ENCODE results near the gene ACKR3. TPM values are rescaled to one million over a fixed set of nuclear protein-coding genes. Genes with fewer than 3 reads are reported as not detected.

The ACKR3 gene
- polyA plus RNA-seq, 1 donor from 2014 or later = 1.7 TPM

- Histone ChIP-seq H3K79me2 (replicated peaks; ENCODE audit: insufficient read depth, low read length) (no peaks in the 10 kb centered on the region), H3F3A (ENCODE audit: insufficient read depth, low read length, poor library complexity, severe bottlenecking) (no peaks in the 10 kb centered on the region), H4K20me1 (ENCODE audit: insufficient read depth) (no peaks in the 10 kb centered on the region), H3K4me3 (ENCODE audit: low read length) (no peak overlapping the region), H3K9ac (ENCODE audit: low read length) (no peak overlapping the region), H3K9me2 (ENCODE audit: insufficient read depth, low read length) (no peaks in the 10 kb centered on the region), H3K27ac (ENCODE audit: low read length) (no peak overlapping the region), H3K9me3 (ENCODE audit: low read length) (no peaks in the 10 kb centered on the region), H3K4me2 (ENCODE audit: low read length) (no peak overlapping the region), H3K27me3 (ENCODE audit: insufficient read depth, low read depth, low read length) (no peaks in the 10 kb centered on the region), H2AFZ (ENCODE audit: low read depth, low read length) (no peak overlapping the region), H3K36me3 (ENCODE audit: insufficient read depth, low read length) (no peaks in the 10 kb centered on the region)
- TF ChIP-seq EZH2 (IDR thresholded peaks at IDR 0.05; ENCODE audit: borderline replicate concordance, insufficient read depth, low read length, poor library complexity, severe bottlenecking) (no peak), CTCF (IDR thresholded peaks at IDR 0.05; ENCODE audit: poor library complexity, severe bottlenecking) (no peak)
These were observed 46.4 kb upstream of the ACKR3 start for GRCh38 chr2:236523249-236523648.

- Histone ChIP-seq H2AFZ (ENCODE audit: low read depth, low read length) (no peak overlapping the region), H3K36me3 (ENCODE audit: insufficient read depth, low read length) (no peaks in the 10 kb centered on the region), H3F3A (ENCODE audit: insufficient read depth, low read length, poor library complexity, severe bottlenecking) (no peaks in the 10 kb centered on the region), H3K27ac (ENCODE audit: low read length) (no peak overlapping the region), H3K9me3 (ENCODE audit: low read length) (no peaks in the 10 kb centered on the region), H3K4me2 (ENCODE audit: low read length) (no peak overlapping the region), H3K9ac (ENCODE audit: low read length) (no peak overlapping the region), H3K27me3 (ENCODE audit: insufficient read depth, low read depth, low read length) (no peaks in the 10 kb centered on the region), H3K4me3 (ENCODE audit: low read length) (no peak overlapping the region), H4K20me1 (ENCODE audit: insufficient read depth) (no peaks in the 10 kb centered on the region), H3K9me2 (ENCODE audit: insufficient read depth, low read length) (no peaks in the 10 kb centered on the region), H3K79me2 (replicated peaks; ENCODE audit: insufficient read depth, low read length) (no peaks in the 10 kb centered on the region)
- TF ChIP-seq REST (IDR thresholded peaks at IDR 0.05; ENCODE audit: borderline replicate concordance) (no peak), EZH2 (IDR thresholded peaks at IDR 0.05; ENCODE audit: borderline replicate concordance, insufficient read depth, low read length, poor library complexity, severe bottlenecking) (no peak), TAF1 (IDR thresholded peaks at IDR 0.05; ENCODE audit: low read depth) (no peak), MXI1 (conservative IDR thresholded peaks at IDR 0.05; ENCODE audit: poor library complexity, severe bottlenecking) (no peak), SMC3 (conservative IDR thresholded peaks at IDR 0.05; ENCODE audit: poor library complexity) (no peak), CTCF (IDR thresholded peaks at IDR 0.05; ENCODE audit: poor library complexity, severe bottlenecking) (no peak), EP300 (conservative IDR thresholded peaks at IDR 0.05; ENCODE audit: poor library complexity, severe bottlenecking) (no peak), POLR2AphosphoS5 (IDR thresholded peaks at IDR 0.05) (no peak), RAD21 (conservative IDR thresholded peaks at IDR 0.05) (no peak)
These were observed 44.1 kb upstream of the ACKR3 start for GRCh38 chr2:236525411-236525997.
